OCI-LY1 (cell line): ENCODE results near the gene NIT1.

ENCODE experiments used
- EZH2 ChIP-seq: fragments of 200-600 bp; sonication (generic), shearing (Covaris generic); IDR thresholded peaks from 2 replicates; pipeline ENCODE4 v1.8.0; 2017; ENCODE audit warnings: borderline replicate concordance, mixed run types, mild to moderate bottlenecking, antibody characterized with exemption, low read length, moderate library complexity, mixed read lengths
- TF ChIP-seq, protein P1 (sequence below): fragments of 200-600 bp; sonication (generic), shearing (Covaris generic); IDR thresholded peaks from 2 replicates; pipeline ENCODE4 v1.5.1; 2017; ENCODE audit warnings: mild to moderate bottlenecking, antibody characterized with exemption, low read length, moderate library complexity, mixed read lengths

DNA sequence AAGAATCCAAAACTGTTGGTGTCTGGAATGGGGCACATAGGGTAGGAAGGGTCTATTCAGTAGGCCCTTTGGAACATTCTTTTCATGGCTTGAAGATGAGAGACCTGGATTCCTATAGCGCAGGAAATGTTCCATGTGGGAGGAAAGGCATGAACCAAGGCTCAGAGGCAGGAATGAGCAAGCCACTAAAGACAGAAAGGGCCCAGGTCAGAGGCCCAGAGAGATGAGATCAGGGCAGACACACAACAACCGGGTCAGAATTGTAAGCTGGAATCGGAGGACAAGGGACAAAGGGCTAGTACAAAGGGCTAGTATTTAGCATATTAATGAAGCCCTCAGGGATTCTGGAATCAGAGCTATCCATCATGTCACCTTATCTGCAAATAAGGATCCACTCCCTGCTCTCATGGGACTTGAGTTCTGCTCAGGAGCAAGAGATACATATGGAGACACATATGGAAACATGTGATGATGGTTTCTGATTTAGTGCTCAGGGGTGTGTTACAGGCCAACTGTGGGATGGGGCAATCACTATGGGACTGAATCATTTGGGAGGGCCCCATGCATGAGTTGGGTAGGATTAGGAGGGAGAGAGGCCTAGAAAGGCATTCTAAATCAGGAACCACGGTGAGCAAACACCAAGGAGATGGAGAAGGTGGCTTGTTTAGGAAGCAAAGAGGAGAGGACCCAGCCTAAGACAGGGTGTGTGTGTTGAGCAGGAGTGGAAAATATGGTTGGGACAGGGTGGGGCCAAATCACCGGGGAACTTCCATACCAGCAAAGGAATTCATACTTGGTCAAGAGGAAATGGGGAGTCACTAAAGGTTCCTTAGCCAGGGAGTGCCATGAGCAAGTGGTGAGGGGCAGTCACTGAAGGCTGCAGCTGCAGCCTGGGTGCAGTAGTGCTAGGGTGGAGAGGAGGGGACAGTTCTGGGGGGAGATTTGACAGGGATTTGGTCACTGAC is 37.2 kb upstream of the NIT1 start:
- TF ChIP-seq, protein P1, sequence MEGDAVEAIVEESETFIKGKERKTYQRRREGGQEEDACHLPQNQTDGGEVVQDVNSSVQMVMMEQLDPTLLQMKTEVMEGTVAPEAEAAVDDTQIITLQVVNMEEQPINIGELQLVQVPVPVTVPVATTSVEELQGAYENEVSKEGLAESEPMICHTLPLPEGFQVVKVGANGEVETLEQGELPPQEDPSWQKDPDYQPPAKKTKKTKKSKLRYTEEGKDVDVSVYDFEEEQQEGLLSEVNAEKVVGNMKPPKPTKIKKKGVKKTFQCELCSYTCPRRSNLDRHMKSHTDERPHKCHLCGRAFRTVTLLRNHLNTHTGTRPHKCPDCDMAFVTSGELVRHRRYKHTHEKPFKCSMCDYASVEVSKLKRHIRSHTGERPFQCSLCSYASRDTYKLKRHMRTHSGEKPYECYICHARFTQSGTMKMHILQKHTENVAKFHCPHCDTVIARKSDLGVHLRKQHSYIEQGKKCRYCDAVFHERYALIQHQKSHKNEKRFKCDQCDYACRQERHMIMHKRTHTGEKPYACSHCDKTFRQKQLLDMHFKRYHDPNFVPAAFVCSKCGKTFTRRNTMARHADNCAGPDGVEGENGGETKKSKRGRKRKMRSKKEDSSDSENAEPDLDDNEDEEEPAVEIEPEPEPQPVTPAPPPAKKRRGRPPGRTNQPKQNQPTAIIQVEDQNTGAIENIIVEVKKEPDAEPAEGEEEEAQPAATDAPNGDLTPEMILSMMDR = no peak
- TF ChIP-seq EZH2 = no peak
